Mesenchymal stem cell (in vitro differentiated cells and primary cell): ENCODE results near the gene STAB2.
A peak's percentile ranks its signal among the peaks of the same experiment; 100 is the strongest.

Source experiments
- DNase-seq: peaks from one replicate; pipeline ENCODE4 v3.0.0-alpha.2; 2013
- H2AFZ ChIP-seq: one replicate; pipeline ENCODE4 v1.6.1; 2013; ENCODE audit warnings: low read depth, mild to moderate bottlenecking, control low read depth, inconsistent platforms, low read length, moderate library complexity
- H2AK5ac ChIP-seq: 2 replicates; pipeline ENCODE4 v1.6.1; 2013; ENCODE audit warnings: low read length, moderate library complexity, mild to moderate bottlenecking, inconsistent platforms; ENCODE audit not compliant: severe bottlenecking
- H2BK120ac ChIP-seq: one replicate; pipeline ENCODE4 v1.6.1; 2013; ENCODE audit warnings: low read depth, mild to moderate bottlenecking, inconsistent platforms, low read length, moderate library complexity
- H2BK12ac ChIP-seq, 2 experiments: one replicate each; pipeline ENCODE4 v1.6.1; 2013; ENCODE audit warnings: inconsistent platforms in 2 of 2, low read length in 2 of 2, mild to moderate bottlenecking in 2 of 2, moderate library complexity in 2 of 2, control low read depth in 1 of 2
- H2BK15ac ChIP-seq: one replicate; pipeline ENCODE4 v1.6.1; 2013; ENCODE audit warnings: mild to moderate bottlenecking, low read depth, inconsistent platforms; ENCODE audit not compliant: poor library complexity, severe bottlenecking
- H2BK5ac ChIP-seq: 2 replicates; pipeline ENCODE4 v1.6.1; 2013; ENCODE audit warnings: low read depth, mild to moderate bottlenecking, low read length, control low read depth, inconsistent platforms; ENCODE audit not compliant: poor library complexity, severe bottlenecking
- H3K14ac ChIP-seq, 2 experiments: one replicate each; pipeline ENCODE4 v1.6.1; 2013; ENCODE audit warnings: inconsistent platforms in 2 of 2, low read length in 2 of 2, control low read depth in 1 of 2, mild to moderate bottlenecking in 1 of 2, moderate library complexity in 1 of 2
- H3K18ac ChIP-seq, 2 experiments: one replicate each; pipeline ENCODE4 v1.6.1; 2013; ENCODE audit warnings: inconsistent platforms in 2 of 2, low read length in 2 of 2, control low read depth in 1 of 2, low read depth in 1 of 2, mild to moderate bottlenecking in 1 of 2
- H3K23ac ChIP-seq, 2 experiments: one replicate each; pipeline ENCODE4 v1.6.1; 2013; ENCODE audit warnings: inconsistent platforms in 2 of 2, low read length in 2 of 2, mild to moderate bottlenecking in 2 of 2, moderate library complexity in 2 of 2, control low read depth in 1 of 2
- H3K27ac ChIP-seq: 2 replicates; pipeline ENCODE4 v1.5.1; 2013; ENCODE audit warnings: mild to moderate bottlenecking, moderate library complexity, low read length, control low read depth, inconsistent platforms; ENCODE audit not compliant: poor library complexity, severe bottlenecking
- H3K27me3 ChIP-seq, 2 experiments: 2 replicates each; pipeline versions ENCODE4 v1.6.1 to v1.7.0; 2013; ENCODE audit warnings: low read length in 2 of 2, mild to moderate bottlenecking in 2 of 2, moderate library complexity in 2 of 2, control low read depth in 1 of 2, inconsistent platforms in 1 of 2; ENCODE audit not compliant: control insufficient read depth in 1 of 2, insufficient read depth in 1 of 2
- H3K36me3 ChIP-seq, 2 experiments: 2 replicates each; pipeline versions ENCODE4 v1.6.1 to v1.7.0; 2013; ENCODE audit warnings: low read length in 2 of 2, control low read depth in 1 of 2, inconsistent platforms in 1 of 2, low read depth in 1 of 2, mild to moderate bottlenecking in 1 of 2; ENCODE audit not compliant: insufficient read depth in 2 of 2, control insufficient read depth in 1 of 2
- H3K4ac ChIP-seq, 2 experiments: one replicate each; pipeline ENCODE4 v1.6.1; 2013; ENCODE audit warnings: inconsistent platforms in 2 of 2, low read length in 2 of 2, mild to moderate bottlenecking in 2 of 2, moderate library complexity in 2 of 2, control low read depth in 1 of 2, low read depth in 1 of 2
- H3K4me1 ChIP-seq: 2 replicates; pipeline ENCODE4 v1.6.1; 2013; ENCODE audit warnings: low read depth, low read length, control low read depth; ENCODE audit not compliant: control insufficient read depth, insufficient read depth
- H3K4me2 ChIP-seq: 2 replicates; pipeline ENCODE4 v1.6.1; 2013; ENCODE audit warnings: low read length, mild to moderate bottlenecking, inconsistent platforms; ENCODE audit not compliant: poor library complexity, severe bottlenecking
- H3K4me3 ChIP-seq, 2 experiments: 2 replicates each; pipeline versions ENCODE4 v1.5.1 to v1.7.0; 2013; ENCODE audit warnings: low read length in 2 of 2, mild to moderate bottlenecking in 2 of 2, control low read depth in 1 of 2, low read depth in 1 of 2; ENCODE audit not compliant: insufficient read depth in 1 of 2
- H3K79me1 ChIP-seq: replicated peaks from 2 replicates; pipeline ENCODE4 v1.6.1; 2013; ENCODE audit warnings: mild to moderate bottlenecking, control low read depth, low read length, inconsistent platforms; ENCODE audit not compliant: poor library complexity, severe bottlenecking
- H3K9ac ChIP-seq: 2 replicates; pipeline ENCODE4 v1.7.0; 2013; ENCODE audit warnings: mild to moderate bottlenecking, low read length, moderate library complexity
- H3K9me3 ChIP-seq: 2 replicates; pipeline ENCODE4 v1.7.0; 2013; ENCODE audit warnings: mild to moderate bottlenecking, low read length; ENCODE audit not compliant: control insufficient read depth
- H4K8ac ChIP-seq: one replicate; pipeline ENCODE4 v1.6.1; 2013; ENCODE audit warnings: inconsistent platforms, mild to moderate bottlenecking, low read length, moderate library complexity
- H4K91ac ChIP-seq: one replicate; pipeline ENCODE4 v1.6.1; 2013; ENCODE audit warnings: mild to moderate bottlenecking, low read length, inconsistent platforms
- WGBS: methylation state at CpG from one replicate; pipeline ENCODE4 v1.1.7; 2013; ENCODE audit warnings: mixed read lengths; 5-methylcytosine and 5-hydroxymethylcytosine counted together

Gene STAB2

GRCh38 chr12:103680591-103681141 is 93.6 kb downstream of the STAB2 start:
- H2BK5ac ChIP-seq, result no peak overlapping the region
- H3K18ac ChIP-seq, result no peak overlapping the region
- no peak for DNase-seq
- no peak overlapping the region for H2AFZ ChIP-seq
- H3K27me3 ChIP-seq, result peaks cover 11 to 13% of the 10 kb centered on the region in 2 experiments
- H3K36me3 ChIP-seq, result no peaks in the 10 kb centered on the region
- no peak overlapping the region for H3K4me3 ChIP-seq
- no peak overlapping the region for H4K91ac ChIP-seq
- peak overlapping the region in 1 of 2 experiments; percentile 36 for H3K14ac ChIP-seq
- H3K9ac ChIP-seq, result no peak overlapping the region
- no peak overlapping the region for H3K27ac ChIP-seq
- H3K23ac ChIP-seq, result no peak overlapping the region
- H2BK120ac ChIP-seq, result no peak overlapping the region
- no peaks in the 10 kb centered on the region for H3K4me1 ChIP-seq
- no peaks in the 10 kb centered on the region for H3K9me3 ChIP-seq
- H4K8ac ChIP-seq, result no peak overlapping the region
- H2BK15ac ChIP-seq, result no peak overlapping the region
- no peak overlapping the region for H3K4me2 ChIP-seq
- WGBS, result 57% methylated on average over 6 of the region's 7 CpGs
- no peak overlapping the region for H2BK12ac ChIP-seq
- no peaks in the 10 kb centered on the region for H3K79me1 ChIP-seq
- H3K4ac ChIP-seq, result no peak overlapping the region
- H2AK5ac ChIP-seq, result no peak overlapping the region

DNA sequence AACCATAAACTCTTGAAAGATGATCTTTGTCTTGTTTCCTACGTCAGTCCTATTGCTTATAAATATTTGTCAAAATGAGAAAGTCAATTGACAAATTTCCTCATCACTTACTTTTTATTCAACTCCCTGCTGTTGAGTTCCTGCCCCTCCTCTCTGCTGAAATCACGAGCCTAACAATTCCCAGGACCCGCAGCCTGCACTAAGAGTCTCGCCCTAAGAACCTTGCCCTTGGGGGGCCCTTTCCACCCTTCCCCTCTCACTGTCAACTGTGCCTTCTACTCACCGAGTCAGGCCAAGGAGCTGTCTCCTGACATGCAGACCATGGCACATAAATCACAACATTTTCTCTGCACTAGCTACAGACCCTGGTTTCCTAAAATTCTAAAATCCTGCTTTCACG is 99.0 kb downstream of the STAB2 start:
- Histone ChIP-seq H3K4me3 (no peak overlapping the region), H3K14ac (no peak overlapping the region), H3K23ac (no peak overlapping the region), H2AK5ac (no peak overlapping the region), H3K79me1 (no peaks in the 10 kb centered on the region), H3K9me3 (no peaks in the 10 kb centered on the region), H4K8ac (no peak overlapping the region), H4K91ac (no peak overlapping the region), H3K9ac (no peak overlapping the region), H2AFZ (no peak overlapping the region), H3K4ac (no peak overlapping the region), H2BK5ac (no peak overlapping the region), H2BK120ac (no peak overlapping the region), H2BK12ac (no peak overlapping the region), H3K27me3 (peaks cover 6 to 11% of the 10 kb centered on the region in 2 experiments), H3K4me2 (no peak overlapping the region), H3K18ac (no peak overlapping the region), H2BK15ac (no peak overlapping the region), H3K36me3 (no peaks in the 10 kb centered on the region), H3K4me1 (no peaks in the 10 kb centered on the region), H3K27ac (no peak overlapping the region)
- DNase-seq, result no peak
- WGBS, result 67% methylated on average over 6 of the region's 6 CpGs

GRCh38 chr12:103687253-103687652 is 100.2 kb downstream of the STAB2 start:
- H2BK5ac ChIP-seq, result no peak overlapping the region
- 94% methylated on average over 2 of the region's 2 CpGs for WGBS
- H3K14ac ChIP-seq, result no peak overlapping the region
- H3K4me2 ChIP-seq, result no peak overlapping the region
- no peak for DNase-seq
- H3K4me3 ChIP-seq, result no peak overlapping the region
- no peak overlapping the region for H3K9ac ChIP-seq
- peaks cover 6 to 14% of the 10 kb centered on the region in 2 experiments for H3K27me3 ChIP-seq
- H3K27ac ChIP-seq, result no peak overlapping the region
- no peak overlapping the region for H4K8ac ChIP-seq
- H2BK120ac ChIP-seq, result no peak overlapping the region
- H3K9me3 ChIP-seq, result no peaks in the 10 kb centered on the region
- H2AK5ac ChIP-seq, result no peak overlapping the region
- H3K36me3 ChIP-seq, result no peaks in the 10 kb centered on the region
- H4K91ac ChIP-seq, result no peak overlapping the region
- no peak overlapping the region for H2AFZ ChIP-seq
- no peak overlapping the region for H2BK12ac ChIP-seq
- no peak overlapping the region for H3K4ac ChIP-seq
- no peak overlapping the region for H3K23ac ChIP-seq
- no peaks in the 10 kb centered on the region for H3K79me1 ChIP-seq
- no peak overlapping the region for H3K18ac ChIP-seq
- no peak overlapping the region for H2BK15ac ChIP-seq
- H3K4me1 ChIP-seq, result no peaks in the 10 kb centered on the region

- H3K4me3 ChIP-seq, result no peak overlapping the region
- 81% methylated on average over 6 of the region's 6 CpGs for WGBS
- H3K9ac ChIP-seq, result no peak overlapping the region
- no peak overlapping the region for H3K27ac ChIP-seq
- H3K4me1 ChIP-seq, result no peaks in the 10 kb centered on the region
- no peak overlapping the region for H2BK15ac ChIP-seq
- H3K27me3 ChIP-seq, result peaks cover 6 to 14% of the 10 kb centered on the region in 2 experiments
- H3K14ac ChIP-seq, result no peak overlapping the region
- DNase-seq, result no peak
- no peaks in the 10 kb centered on the region for H3K9me3 ChIP-seq
- no peak overlapping the region for H2AK5ac ChIP-seq
- no peak overlapping the region for H4K8ac ChIP-seq
- no peak overlapping the region for H2BK120ac ChIP-seq
- no peak overlapping the region for H4K91ac ChIP-seq
- no peak overlapping the region for H2BK5ac ChIP-seq
- no peak overlapping the region for H2BK12ac ChIP-seq
- no peak overlapping the region for H2AFZ ChIP-seq
- no peak overlapping the region for H3K18ac ChIP-seq
- no peak overlapping the region for H3K23ac ChIP-seq
- H3K4ac ChIP-seq, result no peak overlapping the region
- H3K79me1 ChIP-seq, result no peaks in the 10 kb centered on the region
- no peaks in the 10 kb centered on the region for H3K36me3 ChIP-seq
- no peak overlapping the region for H3K4me2 ChIP-seq
Measured at GRCh38 chr12:103688376-103689063, 101.4 kb downstream of the STAB2 start.
